ENCODE measurements around the gene KRT14.
A peak's percentile ranks its signal among the peaks of the same experiment; 100 is the strongest.
"Not testable (repeated sequence)": the region's sequence is repeated elsewhere in the genome, so short reads cannot be mapped to it uniquely, and the experiment has no call there.

KRT14 gene

DNA sequence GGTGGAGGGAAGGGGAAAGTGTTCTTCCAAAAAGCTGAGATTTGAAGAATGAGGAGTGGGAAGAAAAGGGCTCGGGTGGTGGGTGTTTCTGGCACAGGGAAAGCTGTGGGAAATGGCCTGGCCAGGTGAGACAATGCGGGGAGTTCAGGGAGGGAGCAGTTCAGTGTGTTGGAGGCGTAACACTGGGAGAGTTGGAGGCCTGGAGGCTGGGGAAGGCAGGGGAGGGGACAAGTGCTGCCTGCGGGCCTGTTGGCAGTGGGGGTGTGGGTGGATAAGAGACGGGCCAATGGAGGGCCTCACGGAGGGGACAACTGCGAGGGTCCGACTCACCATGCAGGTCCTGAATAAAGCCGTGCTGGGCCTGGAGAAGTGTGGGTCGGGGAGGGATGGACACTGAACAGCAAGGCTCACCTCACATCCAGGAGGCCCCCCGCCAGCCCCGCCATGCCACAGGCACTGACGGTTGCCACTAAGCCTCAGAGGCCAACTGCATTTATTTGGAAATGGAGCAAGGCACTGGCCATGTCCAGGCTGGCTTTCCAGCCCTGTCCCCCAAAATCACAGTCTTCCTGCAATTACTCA is 40.8 kb downstream of the KRT14 start:
- DNase-seq = no peak

GRCh38 chr17:41544935-41545334 is 41.8 kb downstream of the KRT14 start:
- DNase-seq = no peak

DNA sequence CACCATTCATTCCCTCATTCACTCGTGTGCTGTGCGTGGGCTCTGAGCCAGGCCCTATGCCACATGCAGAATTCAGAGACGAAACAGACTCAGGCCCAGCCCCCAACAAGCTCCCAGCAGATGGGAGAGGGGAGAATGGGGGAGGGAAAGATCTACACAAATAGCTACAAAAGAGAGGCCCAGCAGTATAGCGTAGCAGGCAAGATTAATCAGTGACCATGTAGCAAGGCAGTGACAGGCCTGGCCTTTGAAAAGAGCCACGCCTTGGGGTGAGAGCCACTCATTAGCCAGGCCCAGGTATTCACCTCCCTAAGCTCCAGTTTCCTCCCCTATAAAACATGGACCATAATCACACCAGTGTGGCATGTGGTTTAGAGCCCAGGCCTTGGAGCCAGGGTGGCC is 42.2 kb downstream of the KRT14 start:
- peak; percentile 18 for DNase-seq

DNA sequence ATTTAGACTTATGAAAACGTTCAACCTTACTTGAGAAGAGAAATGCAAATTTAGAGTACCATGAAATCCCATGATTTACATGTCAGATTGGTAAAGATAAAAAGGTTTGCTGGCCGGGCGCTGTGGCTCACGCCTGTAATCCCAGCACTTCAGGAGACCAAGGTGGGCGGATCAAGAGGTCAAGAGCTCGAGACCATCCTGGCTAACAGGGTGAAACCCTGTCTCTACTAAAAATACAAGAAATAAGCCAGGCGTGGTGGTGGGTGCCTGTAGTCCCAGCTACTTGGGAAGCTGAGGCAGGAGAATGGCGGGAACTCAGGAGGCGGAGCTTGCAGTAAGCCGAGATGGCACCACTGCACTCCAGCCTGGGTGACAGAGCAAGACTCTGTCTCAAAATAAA is 43.9 kb downstream of the KRT14 start:
- DNase-seq = not testable (repeated sequence)

DNA sequence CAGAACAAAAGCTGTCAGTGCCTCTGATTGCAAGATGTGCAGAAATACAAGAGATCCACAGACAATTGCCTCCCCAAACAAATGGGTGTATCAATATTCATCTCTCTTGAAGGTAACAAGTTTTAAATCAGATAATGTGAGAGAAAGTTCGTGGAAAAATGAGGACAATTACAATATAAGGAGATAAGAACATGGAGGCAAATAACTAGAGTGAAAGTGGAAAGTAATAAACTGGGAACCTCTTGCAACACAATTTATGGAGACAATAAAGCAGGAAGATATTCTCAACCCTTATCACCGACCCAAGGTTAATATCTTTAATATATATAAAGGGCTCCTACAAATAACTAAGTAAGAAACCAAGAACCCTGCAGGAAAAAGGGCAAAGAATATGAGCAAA is 44.3 kb downstream of the KRT14 start:
- DNase-seq = no peak

DNA sequence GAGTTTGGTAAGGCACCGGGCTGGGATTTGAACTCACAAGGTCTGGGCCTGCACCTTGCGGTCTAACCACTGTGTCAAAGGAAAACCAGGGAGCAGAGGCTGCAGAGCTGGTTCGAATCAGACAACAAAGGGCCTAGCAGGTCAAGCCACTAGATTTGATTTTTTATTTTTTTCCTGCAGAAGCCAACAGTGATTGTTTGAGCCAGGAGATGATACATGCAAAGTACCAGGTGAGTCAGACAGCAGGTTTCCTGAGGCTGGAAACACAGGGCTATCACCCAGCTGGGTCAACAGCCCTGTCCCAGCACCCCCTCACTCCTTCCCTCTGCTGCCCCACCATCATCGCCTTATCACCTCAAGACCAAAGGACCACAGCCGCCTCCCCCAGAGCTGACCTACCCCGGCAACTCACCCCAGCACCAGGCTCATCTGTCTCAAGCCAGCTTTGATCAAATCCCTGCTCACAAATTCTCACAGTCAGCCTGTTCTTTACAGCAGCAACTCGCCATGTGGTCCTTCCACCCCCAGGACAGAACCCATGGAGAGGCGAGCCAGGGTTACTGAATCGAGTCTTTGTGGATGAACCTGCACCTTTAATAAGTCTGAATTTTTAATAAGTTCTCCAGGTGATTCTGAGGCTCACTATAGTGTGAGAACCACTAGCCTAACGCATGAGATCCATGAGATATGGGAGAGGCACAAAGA is 45.6 kb downstream of the KRT14 start:
- DNase-seq = no peak

DNA sequence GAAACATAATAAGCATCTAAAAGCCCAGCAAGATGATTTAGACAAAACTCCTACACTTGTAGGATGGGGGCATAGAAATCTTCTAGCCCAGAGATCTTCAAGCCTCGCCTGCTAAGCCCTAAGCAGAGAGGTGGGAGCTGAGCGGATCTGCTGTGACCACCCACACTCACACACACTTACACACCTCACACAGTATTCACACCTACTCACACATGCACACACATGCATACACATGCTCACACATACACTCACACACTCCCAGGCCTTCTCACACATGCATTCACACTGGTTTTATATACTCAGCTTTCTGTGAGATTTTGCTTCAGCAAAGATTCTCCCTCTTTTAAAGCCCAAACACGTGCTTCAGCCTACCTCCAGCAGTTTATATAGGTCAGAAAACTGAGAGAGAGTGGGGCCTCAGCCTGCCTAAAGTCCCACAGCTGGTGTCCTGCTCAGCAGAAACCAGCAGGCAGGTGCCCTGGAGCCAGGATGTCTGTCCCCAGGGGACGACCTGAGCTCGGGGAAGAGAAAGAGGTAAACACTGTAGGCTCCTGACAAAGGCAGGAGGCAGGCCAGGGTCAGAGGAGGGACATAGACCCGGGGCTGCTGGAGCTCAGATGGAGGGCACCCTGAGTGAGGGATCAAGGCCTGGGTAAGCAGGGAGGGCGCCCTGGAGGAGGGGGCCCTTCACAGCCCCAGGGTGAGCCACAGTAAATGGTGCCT is 46.6 kb downstream of the KRT14 start:
- no peak for DNase-seq

GRCh38 chr17:41539071-41539492 is 47.6 kb downstream of the KRT14 start:
- no peak for DNase-seq

DNA sequence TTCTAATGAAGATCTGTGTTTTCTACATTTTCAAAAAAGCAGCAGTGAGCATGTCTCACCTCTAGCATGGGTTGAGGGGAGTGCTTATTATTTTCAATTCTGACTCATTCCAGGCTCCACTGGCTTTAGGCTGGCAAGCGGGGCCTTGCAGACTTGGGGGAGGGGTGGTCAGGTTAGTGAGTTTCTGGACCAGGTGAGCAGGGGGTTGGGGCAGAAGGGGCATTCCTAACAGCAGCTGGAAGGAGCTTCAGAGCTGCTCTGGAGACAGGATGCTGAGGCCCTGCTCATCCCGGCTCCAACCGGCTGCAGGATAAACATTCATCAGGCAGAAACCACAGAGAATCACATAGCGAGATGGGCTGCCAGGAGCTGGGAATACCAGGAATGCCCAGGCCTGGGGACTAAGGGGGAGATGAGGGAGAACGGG is 48.1 kb downstream of the KRT14 start:
- no peak for DNase-seq

- no peak for DNase-seq
Measured at GRCh38 chr17:41537990-41538389, 48.7 kb downstream of the KRT14 start.

GRCh38 chr17:41537614-41537954 is 49.1 kb downstream of the KRT14 start:
- no peak for DNase-seq

DNA sequence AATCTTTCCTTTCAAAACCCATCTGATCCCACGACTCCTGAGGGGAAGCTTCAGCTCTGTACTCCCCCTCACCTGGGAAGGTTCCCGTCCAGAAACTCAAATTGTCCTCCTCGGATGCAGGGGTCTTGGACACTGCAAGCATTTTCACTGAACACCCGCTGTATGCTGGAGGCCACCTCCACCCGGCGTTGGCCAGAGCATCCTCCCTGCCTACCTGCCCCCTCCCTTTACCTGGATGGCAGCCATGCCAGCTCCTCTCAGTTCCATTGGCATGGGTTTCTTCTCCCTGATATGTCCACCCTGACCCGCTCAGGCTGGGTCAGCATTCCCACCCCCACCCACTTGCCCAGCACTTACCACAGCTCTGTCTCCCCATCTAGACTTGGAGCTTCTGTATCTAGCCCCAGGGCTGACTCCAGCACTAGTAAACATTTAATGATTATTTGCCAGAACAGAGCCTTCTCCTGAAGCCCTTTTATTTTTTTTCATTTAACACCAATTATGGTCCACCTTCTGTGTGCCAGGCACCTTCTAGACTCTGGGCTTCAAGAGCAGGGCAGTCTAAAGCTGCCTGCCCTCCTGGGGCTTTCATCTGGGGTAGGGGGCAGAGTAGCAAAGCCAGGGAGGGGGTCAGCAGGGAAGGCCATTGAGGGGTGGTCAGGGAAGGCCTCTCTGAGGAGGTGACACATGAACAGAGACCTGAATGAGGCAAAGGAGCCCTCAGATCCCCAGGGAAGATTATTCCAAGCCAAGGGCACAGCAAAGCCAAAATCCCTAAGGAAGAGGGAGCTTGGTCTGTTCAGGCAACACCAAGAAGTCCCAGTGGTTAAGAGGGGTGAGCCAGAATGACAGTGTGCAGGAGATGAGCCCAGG is 49.7 kb downstream of the KRT14 start:
- no peak for DNase-seq

GRCh38 chr17:41535764-41536481 is 50.8 kb downstream of the KRT14 start:
- DNase-seq = no peak

DNA sequence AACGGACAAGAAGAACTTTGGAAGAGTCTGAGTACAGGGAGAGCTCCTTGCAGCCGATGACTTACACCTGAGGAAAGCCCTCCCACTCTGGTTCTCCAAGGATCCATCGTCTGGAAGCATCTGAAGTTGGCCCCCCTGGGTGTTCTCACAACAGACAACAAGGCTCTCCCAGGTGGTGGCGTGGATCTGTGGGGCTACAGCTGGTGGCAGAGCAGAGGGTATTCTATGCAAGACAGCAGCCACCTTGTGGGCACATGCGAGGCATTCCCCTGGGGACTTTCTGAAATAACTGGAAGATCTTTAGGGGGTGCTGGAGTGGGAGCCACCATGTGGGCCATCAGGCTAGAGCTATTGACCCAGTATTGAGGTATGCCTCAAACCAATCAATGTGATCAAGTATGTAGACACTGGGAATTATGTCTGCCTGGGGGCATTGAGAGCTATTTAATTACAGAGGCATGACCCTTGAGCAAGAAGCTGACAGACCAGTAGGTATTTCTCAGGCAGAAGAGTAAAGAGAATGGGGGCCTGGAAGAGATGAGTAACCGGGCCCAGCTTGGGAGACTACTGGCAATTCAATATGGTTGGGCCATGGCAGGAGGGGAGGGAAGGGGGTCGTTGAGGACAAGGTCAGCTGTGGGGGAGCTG is 51.7 kb downstream of the KRT14 start:
- no peak for DNase-seq

DNA sequence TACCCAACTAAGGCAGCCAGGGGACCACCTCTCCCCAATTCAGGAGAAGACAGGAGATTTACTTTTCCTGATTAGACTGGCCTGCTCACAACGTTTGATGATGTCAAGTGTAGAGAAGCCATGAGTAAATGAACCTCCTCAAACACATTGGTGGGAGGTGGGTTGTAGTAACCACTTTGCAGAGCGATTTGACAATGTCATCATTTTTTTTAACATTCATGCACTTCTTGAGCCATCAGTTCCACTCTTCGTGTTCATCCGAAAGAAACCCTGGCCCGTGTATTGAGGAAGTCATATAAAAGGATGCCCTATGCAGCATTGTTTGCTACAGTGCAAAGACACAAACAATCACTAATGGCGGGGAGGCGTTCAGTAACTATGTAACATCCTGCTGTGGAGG is 53.1 kb downstream of the KRT14 start:
- no peak for DNase-seq

DNA sequence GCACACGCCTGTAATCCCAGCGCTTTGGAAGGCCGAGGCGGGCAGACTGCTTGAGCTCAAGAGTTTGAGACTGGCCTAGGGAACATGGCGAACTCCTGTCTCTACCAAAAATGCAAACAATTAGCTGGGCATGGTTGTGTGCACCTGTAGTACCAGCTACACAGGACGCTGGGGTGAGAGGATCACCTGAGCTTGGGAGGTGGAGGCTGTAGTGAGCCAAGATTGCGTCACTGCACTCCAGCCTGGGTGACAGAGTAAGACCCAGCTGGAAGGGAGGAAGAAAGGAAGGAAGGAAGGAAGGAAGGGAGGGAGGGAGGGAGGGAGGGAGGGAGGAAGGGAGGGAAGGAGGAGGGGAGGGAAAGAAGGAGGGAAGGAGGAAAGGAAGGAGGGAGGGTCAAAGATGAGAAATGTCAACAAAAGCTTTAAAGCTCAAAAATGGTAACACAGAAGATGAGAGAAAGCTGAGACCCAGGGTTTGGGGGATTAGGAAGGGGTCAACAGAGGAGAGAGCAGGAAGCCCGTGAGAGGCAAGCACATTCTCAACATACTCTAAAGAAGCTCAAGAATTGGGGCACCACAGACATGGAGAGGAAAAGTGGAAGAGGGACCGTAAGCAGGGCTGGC is 53.6 kb downstream of the KRT14 start:
- no peak for DNase-seq

Data from NCI-H510A treated with DMSO at 0.1 percent for 48 hours (cell line).